GM19239 (cell line): Measurements from ENCODE around the gene TMPO.
"Not testable (repeated sequence)": the region's sequence is repeated elsewhere in the genome, so short reads cannot be mapped to it uniquely, and the experiment has no call there.

Experiments used
- DNase-seq: peaks from one replicate; pipeline ENCODE4 v3.0.0; 2011; ENCODE audit warnings: low spot score; ENCODE audit not compliant: insufficient read length
- FAIRE-seq: peaks from 2 replicates; lab custom pipeline; 2011; peaks lifted over from hg19 to GRCh38; lab: Jason Lieb, UNC

TMPO gene

DNA sequence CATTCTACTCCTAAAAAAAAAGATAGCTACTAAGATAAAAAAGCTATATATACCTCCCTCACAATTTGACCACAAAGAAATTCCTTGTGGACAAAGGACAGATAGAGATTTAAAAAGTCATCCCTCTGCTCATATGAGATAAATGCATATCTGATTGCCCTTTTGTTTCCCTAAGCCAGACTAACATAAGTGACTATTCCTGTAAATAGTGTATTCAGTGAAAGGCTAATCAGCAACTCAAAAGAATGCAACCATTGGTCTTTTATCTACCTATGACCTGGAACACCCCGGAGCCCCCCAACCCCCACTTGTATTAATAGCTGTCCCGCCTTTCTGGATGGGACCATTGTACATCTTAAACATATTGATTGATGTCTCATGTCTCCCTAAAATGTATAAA lies 6.3 kb upstream of the TMPO start:
- FAIRE-seq: no peak
- no peak for DNase-seq

- FAIRE-seq, DNase-seq: not testable (repeated sequence)
Observed at GRCh38 chr12:98511806-98512205, 3.6 kb upstream of the TMPO start.

DNA sequence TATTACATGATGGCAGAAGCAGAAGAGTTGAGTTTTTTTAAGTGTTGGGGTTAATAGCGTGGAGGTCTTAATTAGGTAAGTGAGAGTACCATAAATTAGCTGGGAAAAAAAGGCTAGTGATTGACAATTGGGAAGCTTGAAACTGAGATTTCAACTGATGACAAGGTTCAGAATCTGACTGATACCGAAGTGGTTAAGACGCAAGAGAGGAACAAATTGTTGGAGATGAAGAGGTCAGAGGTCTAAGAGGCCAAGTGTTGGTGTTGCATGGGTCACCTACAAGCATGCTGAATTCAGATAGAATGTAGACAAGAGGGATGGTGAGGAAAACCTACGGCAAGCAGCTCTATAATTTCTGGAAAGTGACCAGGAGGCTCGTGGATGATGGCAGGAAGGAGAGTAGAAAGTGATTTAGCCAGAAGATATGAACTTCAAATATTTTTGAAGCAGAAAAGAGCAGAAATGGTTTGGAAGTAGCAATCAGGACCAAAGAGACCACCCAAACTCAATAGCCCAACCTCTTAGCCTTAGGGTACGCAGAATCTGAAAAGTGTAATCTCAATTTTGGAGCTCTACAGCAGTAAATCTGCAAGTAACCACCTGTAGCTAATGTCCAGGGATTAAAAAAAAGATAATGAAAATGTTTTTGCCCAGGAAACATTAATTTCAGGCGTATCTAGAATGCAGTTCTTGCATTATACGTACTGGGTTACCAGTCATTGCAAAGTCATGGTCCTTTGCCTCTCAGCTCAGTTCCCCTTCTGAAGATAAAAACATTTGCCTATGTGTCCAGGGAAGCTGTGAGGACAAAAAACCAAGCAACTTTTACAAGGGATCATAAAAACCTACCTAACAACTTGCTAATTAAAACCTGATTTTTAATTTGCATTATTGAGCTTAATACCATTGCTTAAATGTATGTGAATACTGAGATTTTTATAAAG lies 1.7 kb upstream of the TMPO start:
- FAIRE-seq (peak; percentile 70), DNase-seq (no peak)

GRCh38 chr12:98514982-98515286 lies 456 bp upstream of the TMPO start:
- no peak for DNase-seq
- no peak for FAIRE-seq

DNA sequence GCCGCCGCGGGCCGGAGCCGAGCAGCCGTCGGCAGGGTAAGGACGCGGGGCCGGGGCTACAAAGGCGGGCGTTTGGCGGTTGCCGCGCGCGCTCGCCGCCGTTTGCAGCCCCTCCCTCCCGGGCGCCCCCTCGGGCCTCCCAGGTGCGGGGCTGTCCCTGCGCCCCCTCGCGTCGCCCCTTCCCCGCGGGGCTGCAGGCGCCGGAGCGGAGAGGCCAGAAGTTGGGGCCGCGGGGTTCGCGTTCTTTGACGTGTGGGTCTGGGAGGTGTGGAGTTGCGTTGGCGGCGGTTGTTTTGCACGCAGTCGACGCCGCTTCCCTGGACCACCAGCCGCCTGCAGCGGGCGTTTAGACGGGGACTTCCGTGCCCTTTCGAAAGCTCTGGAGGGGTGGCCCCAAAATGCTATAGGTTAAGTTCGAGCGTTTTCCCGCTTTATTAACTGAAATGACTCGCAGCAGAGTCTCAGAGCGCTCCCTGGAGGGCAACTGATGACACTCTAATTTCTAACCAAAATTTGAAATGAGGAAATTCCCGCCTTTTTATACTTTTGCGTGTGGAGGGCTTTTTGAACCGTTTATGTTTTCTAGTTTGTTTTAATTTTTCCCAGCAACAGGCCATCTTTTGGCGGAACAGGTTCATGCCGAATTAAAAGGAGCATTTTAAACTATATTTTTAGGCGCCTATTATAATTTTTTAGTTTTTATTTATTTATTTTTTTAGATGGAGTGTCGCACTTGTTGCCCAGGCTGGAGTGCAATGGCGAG lies 902 bp downstream of the TMPO start:
- peak; percentile 86 for FAIRE-seq
- peak; percentile 50 for DNase-seq

- DNase-seq (no peak), FAIRE-seq (no peak)
Observed at GRCh38 chr12:98519257-98519907, 4.0 kb downstream of the TMPO start.

DNA sequence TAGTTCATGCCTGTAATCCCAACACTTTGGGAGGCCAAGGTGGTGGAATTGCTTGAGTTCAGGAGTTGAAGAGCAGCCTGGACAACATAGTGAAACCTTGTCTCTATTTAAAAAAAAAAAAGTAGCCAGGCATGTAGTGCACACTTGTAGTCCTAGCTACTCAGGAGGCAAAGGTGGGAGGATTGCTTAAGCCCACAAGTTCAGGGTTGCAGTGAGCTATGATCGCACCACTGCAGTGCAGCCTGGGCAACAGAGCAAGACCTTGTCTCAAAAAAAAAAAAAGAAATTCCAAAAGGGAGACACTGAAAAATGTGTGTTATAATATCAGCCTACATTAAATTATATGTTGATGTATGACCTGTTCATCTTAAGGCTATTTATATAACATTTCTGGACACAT lies 14.7 kb downstream of the TMPO start:
- DNase-seq (no peak), FAIRE-seq (no peak)

DNA sequence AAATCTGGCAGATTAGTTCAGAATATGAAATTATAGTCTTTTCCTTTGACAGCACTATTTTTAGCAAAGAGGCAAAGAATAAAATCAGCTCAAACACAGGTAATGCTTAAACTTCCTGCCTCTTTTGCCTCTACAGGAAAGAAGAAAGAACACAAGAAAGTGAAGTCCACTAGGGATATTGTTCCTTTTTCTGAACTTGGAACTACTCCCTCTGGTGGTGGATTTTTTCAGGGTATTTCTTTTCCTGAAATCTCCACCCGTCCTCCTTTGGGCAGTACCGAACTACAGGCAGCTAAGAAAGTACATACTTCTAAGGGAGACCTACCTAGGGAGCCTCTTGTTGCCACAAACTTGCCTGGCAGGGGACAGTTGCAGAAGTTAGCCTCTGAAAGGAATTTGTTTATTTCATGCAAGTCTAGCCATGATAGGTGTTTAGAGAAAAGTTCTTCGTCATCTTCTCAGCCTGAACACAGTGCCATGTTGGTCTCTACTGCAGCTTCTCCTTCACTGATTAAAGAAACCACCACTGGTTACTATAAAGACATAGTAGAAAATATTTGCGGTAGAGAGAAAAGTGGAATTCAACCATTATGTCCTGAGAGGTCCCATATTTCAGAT lies 17.4 kb downstream of the TMPO start:
- FAIRE-seq (peak; percentile 78), DNase-seq (no peak)

DNA sequence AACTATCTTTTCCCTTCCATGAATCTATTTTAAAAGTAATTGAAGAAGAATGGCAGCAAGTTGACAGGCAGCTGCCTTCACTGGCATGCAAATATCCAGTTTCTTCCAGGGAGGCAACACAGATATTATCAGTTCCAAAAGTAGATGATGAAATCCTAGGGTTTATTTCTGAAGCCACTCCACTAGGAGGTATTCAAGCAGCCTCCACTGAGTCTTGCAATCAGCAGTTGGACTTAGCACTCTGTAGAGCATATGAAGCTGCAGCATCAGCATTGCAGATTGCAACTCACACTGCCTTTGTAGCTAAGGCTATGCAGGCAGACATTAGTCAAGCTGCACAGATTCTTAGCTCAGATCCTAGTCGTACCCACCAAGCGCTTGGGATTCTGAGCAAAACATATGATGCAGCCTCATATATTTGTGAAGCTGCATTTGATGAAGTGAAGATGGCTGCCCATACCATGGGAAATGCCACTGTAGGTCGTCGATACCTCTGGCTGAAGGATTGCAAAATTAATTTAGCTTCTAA lies 18.4 kb downstream of the TMPO start:
- no peak for FAIRE-seq
- no peak for DNase-seq

- DNase-seq: no peak
- FAIRE-seq: peak; percentile 73
Observed at GRCh38 chr12:98538031-98538430, 22.6 kb downstream of the TMPO start.

- FAIRE-seq: no peak
Observed at GRCh38 chr12:98543701-98544100, 28.3 kb downstream of the TMPO start.

GRCh38 chr12:98544751-98545150 lies 29.4 kb downstream of the TMPO start:
- DNase-seq: no peak
- FAIRE-seq: no peak

More at GRCh38 chr12:98543701-98544100, 28.3 kb downstream of the TMPO start:
- no peak for DNase-seq

DNA sequence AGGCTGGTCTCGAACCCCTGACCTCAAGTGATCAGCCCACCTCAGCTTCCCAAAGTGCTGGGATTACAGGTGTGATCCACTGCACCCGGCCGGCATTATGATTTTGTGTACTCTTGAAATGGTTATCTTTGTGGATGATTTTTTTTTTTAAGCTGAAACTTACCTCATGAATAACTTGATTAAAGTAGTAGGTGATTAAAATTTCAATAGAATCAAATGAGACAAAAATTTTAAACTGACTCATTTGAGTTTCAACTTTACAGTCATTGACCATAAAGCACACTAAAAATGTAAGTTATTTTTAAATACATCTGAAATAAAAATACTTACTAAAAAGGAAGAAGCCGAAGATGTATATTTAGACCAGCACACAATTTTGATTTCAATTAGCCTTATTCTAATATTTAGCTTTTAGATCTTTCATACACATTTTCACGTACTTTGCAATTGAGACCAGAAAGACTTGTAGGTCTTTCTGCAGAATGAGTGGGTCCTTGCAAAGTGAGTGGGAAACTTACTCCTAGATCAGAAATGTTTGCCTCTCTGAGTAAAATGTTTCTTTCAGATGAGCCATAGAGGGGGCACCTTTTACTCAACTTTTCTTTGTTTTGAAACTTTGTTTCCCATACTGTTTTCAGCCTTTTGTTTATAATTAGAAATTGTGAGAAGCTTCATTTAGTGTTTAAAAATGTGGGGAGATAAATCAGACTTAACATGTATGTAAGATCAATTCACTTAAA lies 34.2 kb downstream of the TMPO start:
- FAIRE-seq: peak; percentile 11

GRCh38 chr12:98551787-98552186 lies 36.4 kb downstream of the TMPO start:
- FAIRE-seq (no peak), DNase-seq (no peak)

More for the DNA sequence above, 34.2 kb downstream of the TMPO start:
- no peak for DNase-seq

DNA sequence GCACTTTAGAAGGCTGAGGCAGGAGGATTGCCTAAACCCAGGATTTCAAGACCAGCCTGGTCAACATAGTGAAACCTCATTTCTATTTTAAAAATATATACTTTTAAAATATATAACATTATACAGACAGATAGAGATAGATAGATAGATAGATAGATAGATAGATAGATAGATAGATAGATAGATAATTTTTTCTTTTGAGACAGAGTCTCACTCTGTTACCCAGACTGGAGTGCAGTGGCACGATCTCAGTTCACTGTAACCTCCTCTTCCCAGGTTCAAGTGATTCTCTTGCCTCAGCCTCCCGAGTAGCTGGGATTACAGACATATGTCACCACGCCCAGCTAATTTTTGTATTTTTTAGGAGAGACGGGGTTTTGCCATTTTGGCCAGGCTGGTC lies 42.7 kb downstream of the TMPO start:
- FAIRE-seq: not testable (repeated sequence)

DNA sequence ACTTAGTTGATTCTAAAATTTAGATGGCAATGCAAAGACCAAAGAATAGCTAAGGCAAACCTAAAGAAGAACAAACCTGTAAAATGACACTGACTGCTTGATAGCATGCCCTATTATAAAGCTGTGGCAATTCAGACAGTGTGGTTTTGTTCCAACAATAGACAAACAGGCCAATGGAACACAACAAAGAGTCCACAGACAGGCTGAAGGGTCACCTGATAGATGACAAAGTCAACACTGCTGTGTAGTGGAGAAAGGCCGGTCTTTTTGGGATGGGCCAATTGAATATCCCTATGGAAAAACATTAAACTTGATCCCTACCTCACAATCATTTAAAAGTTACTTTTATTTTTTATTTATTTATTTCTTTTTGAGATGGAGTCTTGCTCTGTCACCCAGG lies 44.3 kb downstream of the TMPO start:
- no peak for FAIRE-seq

More for the DNA sequence above, 42.7 kb downstream of the TMPO start:
- DNase-seq: not testable (repeated sequence)

DNA sequence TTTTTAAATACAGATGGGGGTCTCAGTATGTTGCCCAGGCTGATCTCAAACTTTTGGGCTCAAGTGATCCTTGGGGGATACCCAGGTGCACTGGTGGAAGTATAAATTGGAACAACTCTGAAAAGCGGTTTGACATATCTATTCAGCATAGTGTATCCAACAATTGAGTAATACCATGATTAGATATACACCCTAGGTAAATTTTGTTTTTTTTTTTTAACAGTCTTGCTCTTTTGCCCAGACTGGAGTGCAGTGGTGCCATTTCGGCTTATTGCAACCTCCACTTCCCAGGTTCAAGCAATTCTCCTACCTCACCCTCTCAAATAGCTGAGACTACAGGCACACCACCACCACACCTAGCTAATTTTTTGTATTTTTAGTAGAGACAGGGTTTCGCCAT lies 46.5 kb downstream of the TMPO start:
- no peak for DNase-seq
- no peak for FAIRE-seq

More for the DNA sequence above, 44.3 kb downstream of the TMPO start:
- no peak for DNase-seq

DNA sequence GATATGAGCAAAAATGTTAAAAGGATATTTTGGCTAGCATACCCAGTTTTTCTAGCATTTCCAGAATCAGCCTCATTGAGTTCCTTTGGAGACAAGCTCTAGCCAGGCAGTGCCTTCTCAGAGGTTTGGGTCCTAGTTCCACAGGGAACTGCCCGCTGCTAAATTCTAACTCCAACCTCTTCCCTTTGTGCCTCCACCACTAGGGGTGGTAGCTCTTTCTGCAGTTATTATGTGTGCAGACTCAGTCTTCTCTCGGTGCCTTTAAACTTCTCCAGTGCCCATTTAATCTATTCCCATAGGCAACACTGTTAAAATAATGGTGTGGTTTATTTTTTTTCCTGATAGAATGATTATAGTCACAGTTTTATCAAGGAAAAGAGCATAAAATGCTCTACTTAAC lies 56.6 kb downstream of the TMPO start:
- FAIRE-seq: no peak
- DNase-seq: no peak

GRCh38 chr12:98574110-98574509 lies 58.7 kb downstream of the TMPO start:
- DNase-seq (no peak), FAIRE-seq (no peak)
